SK-N-SH treated with all-trans-retinoic acid at 6 μM for 48 hours (cell line): ENCODE measurements around the gene IMMP2L.

Experiments used
- ATAC-seq: fragments of 200-7000 bp; cut with Tn5 transposase; 3 replicates; pipeline ENCODE4 v1.9.1; 2020; ENCODE audit warnings: mild to moderate bottlenecking, moderate library complexity
- ARNTL ChIP-seq: fragments of 450-650 bp; formaldehyde crosslinking; IDR thresholded peaks from 2 replicates; pipeline ENCODE4 v1.5.0; 2020; ENCODE audit warnings: low read depth, mild to moderate bottlenecking, moderate library complexity, borderline replicate concordance
- BACH2 ChIP-seq: fragments of 250-450 bp; sonication (Bioruptor Pico); IDR thresholded peaks from 2 replicates; pipeline ENCODE4 v1.9.0; 2021; ENCODE audit warnings: mild to moderate bottlenecking, borderline replicate concordance
- CREB5 ChIP-seq: fragments of 250-450 bp; sonication (Bioruptor Pico); IDR thresholded peaks from 2 replicates; pipeline ENCODE4 v1.5.1; 2020; ENCODE audit warnings: low read depth, mild to moderate bottlenecking, moderate library complexity
- CSDC2 ChIP-seq: fragments of 250-450 bp; sonication (Bioruptor Pico); IDR thresholded peaks from 2 replicates; pipeline ENCODE4 v1.5.0; 2020; ENCODE audit warnings: mild to moderate bottlenecking, moderate library complexity
- CSRNP3 ChIP-seq: fragments of 250-450 bp; sonication (Bioruptor Pico); IDR thresholded peaks from 2 replicates; pipeline ENCODE4 v1.5.1; 2021; ENCODE audit warnings: mild to moderate bottlenecking, moderate library complexity
- ESRRG ChIP-seq: fragments of 250-450 bp; sonication (Bioruptor Pico); IDR thresholded peaks from 2 replicates; pipeline ENCODE4 v1.6.1; 2021; ENCODE audit warnings: mild to moderate bottlenecking
- GLIS3 ChIP-seq: fragments of 250-450 bp; sonication (Bioruptor Pico); IDR thresholded peaks from 2 replicates; pipeline ENCODE4 v1.5.0; 2020; ENCODE audit warnings: mild to moderate bottlenecking, moderate library complexity
- ISL1 ChIP-seq: fragments of 250-450 bp; sonication (Bioruptor Pico); IDR thresholded peaks from 2 replicates; pipeline ENCODE4 v2.1.2; 2022; ENCODE audit warnings: mild to moderate bottlenecking, moderate library complexity
- OSR1 ChIP-seq: fragments of 250-450 bp; sonication (Bioruptor Pico); IDR thresholded peaks from 2 replicates; pipeline ENCODE4 v1.8.0; 2022; ENCODE audit warnings: moderate library complexity, mild to moderate bottlenecking, inconsistent platforms
- PATZ1 ChIP-seq: fragments of 250-450 bp; sonication (Bioruptor Pico); IDR thresholded peaks from 2 replicates; pipeline ENCODE4 v1.8.0; 2020; ENCODE audit warnings: mild to moderate bottlenecking, moderate library complexity, borderline replicate concordance
- POU6F1 ChIP-seq: fragments of 250-450 bp; sonication (Bioruptor Pico); IDR thresholded peaks from 2 replicates; pipeline ENCODE4 v1.8.0; 2021; ENCODE audit warnings: low read depth, mild to moderate bottlenecking, moderate library complexity, borderline replicate concordance
- PPARA ChIP-seq: fragments of 250-450 bp; sonication (Bioruptor Pico); IDR thresholded peaks from 2 replicates; pipeline ENCODE4 v1.5.0; 2020; ENCODE audit warnings: mild to moderate bottlenecking, borderline replicate concordance
- RARB ChIP-seq: fragments of 250-450 bp; sonication (Bioruptor Pico); IDR thresholded peaks from 2 replicates; pipeline ENCODE4 v1.8.0; 2021; ENCODE audit warnings: mild to moderate bottlenecking, moderate library complexity
- SNAI2 ChIP-seq: fragments of 250-450 bp; sonication (Bioruptor Pico); IDR thresholded peaks from 2 replicates; pipeline ENCODE4 v1.5.0; 2020; ENCODE audit warnings: mild to moderate bottlenecking, moderate library complexity
- TCF4 ChIP-seq: fragments of 250-450 bp; sonication (Bioruptor Pico); IDR thresholded peaks from 2 replicates; pipeline ENCODE4 v1.8.0; 2021; ENCODE audit warnings: mild to moderate bottlenecking, moderate library complexity, borderline replicate concordance
- TOX ChIP-seq: fragments of 250-450 bp; sonication (Bioruptor Pico); IDR thresholded peaks from 2 replicates; pipeline ENCODE4 v1.8.0; 2021; ENCODE audit warnings: mild to moderate bottlenecking, moderate library complexity, borderline replicate concordance
- ZC3H10 ChIP-seq: fragments of 250-450 bp; sonication (Bioruptor Pico); IDR thresholded peaks from 2 replicates; pipeline ENCODE4 v1.5.1; 2021; ENCODE audit warnings: mild to moderate bottlenecking, moderate library complexity
- ZFP3 ChIP-seq: fragments of 250-450 bp; sonication (Bioruptor Pico); IDR thresholded peaks from 2 replicates; pipeline ENCODE4 v1.5.0; 2020; ENCODE audit warnings: mild to moderate bottlenecking, moderate library complexity
- ZFP30 ChIP-seq: fragments of 450-650 bp; formaldehyde crosslinking; IDR thresholded peaks from 2 replicates; pipeline ENCODE4 v1.5.0; 2022; ENCODE audit warnings: mild to moderate bottlenecking, moderate library complexity
- ZNF565 ChIP-seq: fragments of 450-650 bp; formaldehyde crosslinking; conservative IDR thresholded peaks from 2 replicates; pipeline ENCODE4 v1.5.0; 2020; ENCODE audit warnings: low read depth, mild to moderate bottlenecking, moderate library complexity
- ZNF70 ChIP-seq: fragments of 450-650 bp; formaldehyde crosslinking; IDR thresholded peaks from 2 replicates; pipeline ENCODE4 v1.5.0; 2020; ENCODE audit warnings: mild to moderate bottlenecking, moderate library complexity
- ZNF8 ChIP-seq: fragments of 450-650 bp; formaldehyde crosslinking; IDR thresholded peaks from 2 replicates; pipeline ENCODE4 v1.5.0; 2020; ENCODE audit warnings: mild to moderate bottlenecking, moderate library complexity

The IMMP2L gene

GRCh38 chr7:111027396-111027795 lies 534.9 kb downstream of the IMMP2L start:
- ATAC-seq = no peak
- no peak for TF ChIP-seq ZNF8 (CRISPR knock-in tag)
- no peak for TF ChIP-seq ISL1 (CRISPR knock-in tag)
- TF ChIP-seq ZNF565 (CRISPR knock-in tag) = no peak
- no peak for TF ChIP-seq PPARA (CRISPR knock-in tag)
- no peak for TF ChIP-seq ZNF70
- no peak for TF ChIP-seq CSRNP3 (CRISPR knock-in tag)
- no peak for TF ChIP-seq ARNTL (CRISPR knock-in tag)
- no peak for TF ChIP-seq CSDC2
- no peak for TF ChIP-seq POU6F1 (CRISPR knock-in tag)
- TF ChIP-seq OSR1 = no peak
- TF ChIP-seq GLIS3 = no peak
- no peak for TF ChIP-seq TCF4 (CRISPR knock-in tag)

GRCh38 chr7:111026806-111027205 lies 535.5 kb downstream of the IMMP2L start:
- TF ChIP-seq ZC3H10 (CRISPR knock-in tag) = no peak
- TF ChIP-seq RARB (CRISPR knock-in tag) = no peak
- no peak for TF ChIP-seq ZNF565 (CRISPR knock-in tag)
- TF ChIP-seq ZNF8 (CRISPR knock-in tag) = no peak
- no peak for TF ChIP-seq SNAI2 (CRISPR knock-in tag)
- no peak for TF ChIP-seq ZNF70
- TF ChIP-seq CREB5 (CRISPR knock-in tag) = no peak
- no peak for TF ChIP-seq OSR1
- no peak for TF ChIP-seq ZFP3 (CRISPR knock-in tag)
- no peak for TF ChIP-seq GLIS3
- no peak for TF ChIP-seq TCF4 (CRISPR knock-in tag)
- TF ChIP-seq CSRNP3 (CRISPR knock-in tag) = no peak
- TF ChIP-seq POU6F1 (CRISPR knock-in tag) = no peak
- no peak for TF ChIP-seq BACH2 (CRISPR knock-in tag)
- no peak for TF ChIP-seq PPARA (CRISPR knock-in tag)
- TF ChIP-seq ZFP30 (CRISPR knock-in tag) = no peak
- no peak for ATAC-seq

- TF ChIP-seq PPARA (CRISPR knock-in tag) (no peak), PATZ1 (CRISPR knock-in tag) (no peak), ARNTL (CRISPR knock-in tag) (no peak), CSRNP3 (CRISPR knock-in tag) (no peak), TCF4 (CRISPR knock-in tag) (no peak), ZC3H10 (CRISPR knock-in tag) (no peak), POU6F1 (CRISPR knock-in tag) (no peak), ZNF8 (CRISPR knock-in tag) (no peak), ESRRG (CRISPR knock-in tag) (no peak), RARB (CRISPR knock-in tag) (no peak), ZFP3 (CRISPR knock-in tag) (no peak), CSDC2 (no peak), OSR1 (no peak), ZNF565 (CRISPR knock-in tag) (no peak), TOX (CRISPR knock-in tag) (no peak), GLIS3 (no peak)
- ATAC-seq = no peak
Measured at GRCh38 chr7:111026343-111026742, 535.9 kb downstream of the IMMP2L start.
